BE2C (cell line): Measurements from ENCODE around the gene SIN3A.
"Not testable (repeated sequence)": the region's sequence is repeated elsewhere in the genome, so short reads cannot be mapped to it uniquely, and the experiment has no call there.

ENCODE experiments used
- DNase-seq: peaks from one replicate; pipeline ENCODE4 v3.0.0-alpha.2; 2020
- H3K27me3 ChIP-seq: fragments of 250-450 bp; sonication (Bioruptor Pico); 2 replicates; pipeline ENCODE4 v1.5.1; 2020; ENCODE audit warnings: mild to moderate bottlenecking
- H3K36me3 ChIP-seq: fragments of 250-450 bp; sonication (Bioruptor Pico); 2 replicates; pipeline ENCODE4 v1.5.1; 2020; ENCODE audit warnings: mild to moderate bottlenecking
- H3K4me1 ChIP-seq: fragments of 250-450 bp; sonication (Bioruptor Pico); 2 replicates; pipeline ENCODE4 v1.5.1; 2020
- H3K4me3 ChIP-seq: 2 replicates; pipeline ENCODE4 v1.5.1; 2011; ENCODE audit warnings: low read depth, low read length
- H3K9me3 ChIP-seq: fragments of 250-450 bp; sonication (Bioruptor Pico); 2 replicates; pipeline ENCODE4 v1.5.1; 2020
- CTCF ChIP-seq: IDR thresholded peaks from 2 replicates; pipeline ENCODE4 v1.5.1; 2012; ENCODE audit warnings: mild to moderate bottlenecking, low read depth, low read length

SIN3A gene

GRCh38 chr15:75350601-75351361 lies 100.7 kb downstream of the SIN3A start:
- Histone ChIP-seq H3K36me3 (no peaks in the 10 kb centered on the region), H3K4me1 (no peaks in the 10 kb centered on the region), H3K4me3 (no peak overlapping the region), H3K9me3 (no peaks in the 10 kb centered on the region), H3K27me3 (peaks cover 42% of the 10 kb centered on the region)
- DNase-seq = no peak
- TF ChIP-seq CTCF = no peak

GRCh38 chr15:75349851-75350588 lies 101.5 kb downstream of the SIN3A start:
- TF ChIP-seq CTCF = no peak
- Histone ChIP-seq H3K4me1 (no peaks in the 10 kb centered on the region), H3K27me3 (peaks cover 50% of the 10 kb centered on the region), H3K9me3 (no peaks in the 10 kb centered on the region), H3K36me3 (no peaks in the 10 kb centered on the region), H3K4me3 (no peak overlapping the region)
- no peak for DNase-seq

- not testable (repeated sequence) for H3K9me3 ChIP-seq, H3K36me3 ChIP-seq, H3K4me3 ChIP-seq, DNase-seq, H3K4me1 ChIP-seq
- peaks cover 54% of the 10 kb centered on the region for H3K27me3 ChIP-seq
Observed at GRCh38 chr15:75349351-75349669, 102.2 kb downstream of the SIN3A start.

GRCh38 chr15:75348562-75349350 lies 102.7 kb downstream of the SIN3A start:
- no peak overlapping the region for H3K4me3 ChIP-seq
- DNase-seq = no peak
- no peaks in the 10 kb centered on the region for H3K36me3 ChIP-seq
- H3K9me3 ChIP-seq = no peaks in the 10 kb centered on the region
- no peak for TF ChIP-seq CTCF
- H3K27me3 ChIP-seq = peaks cover 54% of the 10 kb centered on the region
- H3K4me1 ChIP-seq = no peaks in the 10 kb centered on the region

GRCh38 chr15:75348034-75348561 lies 103.4 kb downstream of the SIN3A start:
- H3K4me3 ChIP-seq = peak overlapping the region; percentile 50
- H3K4me1 ChIP-seq = no peaks in the 10 kb centered on the region
- no peak for DNase-seq
- no peaks in the 10 kb centered on the region for H3K36me3 ChIP-seq
- peaks cover 54% of the 10 kb centered on the region for H3K27me3 ChIP-seq
- TF ChIP-seq CTCF = no peak
- H3K9me3 ChIP-seq = no peaks in the 10 kb centered on the region

- no peak for DNase-seq
- Histone ChIP-seq H3K27me3 (peaks cover 54% of the 10 kb centered on the region), H3K9me3 (no peaks in the 10 kb centered on the region), H3K4me3 (peak overlapping the region; percentile 50), H3K36me3 (no peaks in the 10 kb centered on the region), H3K4me1 (no peaks in the 10 kb centered on the region)
- TF ChIP-seq CTCF = no peak
Observed at GRCh38 chr15:75347222-75348033, 104.1 kb downstream of the SIN3A start.
